GM19452 (cell line): ENCODE data around the gene PNLIPRP2.

Experiments
- ATAC-seq: cut with Tn5 transposase; IDR thresholded peaks from one replicate; pipeline ENCODE4 v1.9.1; 2021; ENCODE audit not compliant: unreplicated experiment

PNLIPRP2 gene

GRCh38 chr10:116620423-116621400 lies at the start of gene PNLIPRP2:
Gene PNLIPRP2 (plus strand): TSS chr10:116620953.
- no peak for ATAC-seq

DNA sequence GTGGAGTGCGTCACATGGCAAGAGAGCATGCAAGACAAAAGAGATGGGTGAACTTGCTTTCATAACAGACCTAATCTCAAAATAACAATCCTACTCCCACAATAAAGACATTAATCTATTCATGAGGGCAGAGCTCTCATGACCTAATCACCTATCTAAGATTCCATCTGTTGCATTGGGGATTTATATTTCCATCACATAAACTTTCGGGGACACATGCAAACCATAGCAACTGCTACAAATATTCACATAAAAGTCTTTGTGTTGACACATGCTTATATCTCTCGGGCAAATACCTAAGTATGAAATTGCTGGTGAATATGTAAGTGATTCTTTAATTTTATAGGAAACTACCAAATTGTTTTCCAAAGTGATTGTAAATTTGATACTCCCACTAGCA lies 46.0 kb upstream of the PNLIPRP2 start:
- ATAC-seq: no peak

DNA sequence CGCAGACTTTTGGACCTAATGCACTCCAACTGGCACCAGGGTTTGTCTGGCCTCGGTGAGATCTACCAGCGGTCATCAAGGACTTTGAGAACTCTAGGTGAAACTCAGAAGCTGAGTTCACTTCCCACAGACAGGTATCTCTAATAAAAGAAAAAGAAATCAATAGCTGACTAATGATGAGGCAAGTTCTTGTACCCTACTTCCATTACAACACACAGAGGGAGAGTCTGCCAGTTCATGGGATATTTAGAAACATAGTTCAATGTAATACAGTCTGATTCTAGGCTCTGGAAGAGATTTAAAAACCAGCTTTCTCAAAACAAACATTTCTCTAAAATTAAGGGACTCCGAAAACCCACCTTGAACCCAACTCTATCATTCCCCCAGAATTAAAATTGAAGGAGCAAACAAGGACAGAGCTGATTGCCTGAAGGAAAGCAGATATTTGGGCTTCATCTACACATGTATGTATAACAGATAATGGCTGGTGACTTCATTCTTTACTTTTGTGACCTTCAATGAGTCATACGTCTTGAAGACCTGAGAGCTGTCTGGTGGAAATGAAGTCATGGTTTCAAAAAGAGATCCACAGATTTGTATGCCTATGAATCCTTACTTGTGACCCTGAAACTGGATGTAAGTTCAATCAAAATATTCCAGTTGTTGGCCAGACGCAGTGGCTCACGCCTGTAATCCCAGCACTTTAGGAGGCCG lies 32.7 kb upstream of the PNLIPRP2 start:
- ATAC-seq: no peak

DNA sequence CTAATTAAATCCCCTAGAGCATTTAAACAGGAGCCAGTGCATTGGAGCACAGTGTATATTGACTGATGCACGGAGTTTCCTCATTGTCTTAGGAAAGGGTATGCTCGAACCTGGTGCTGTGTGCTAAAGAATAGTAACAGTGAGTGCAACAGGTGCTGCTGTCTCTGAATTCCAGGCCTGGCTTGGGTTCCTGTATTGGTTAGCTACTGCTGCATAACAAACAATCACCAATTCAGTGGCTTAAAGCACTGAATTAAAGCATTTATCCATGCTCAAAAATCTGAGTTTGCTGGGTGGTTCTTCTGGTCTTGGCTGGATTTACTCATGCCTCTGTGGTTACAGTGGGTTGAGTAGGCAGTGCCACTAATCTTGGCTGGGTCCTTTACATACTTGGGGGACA lies 31.8 kb upstream of the PNLIPRP2 start:
- ATAC-seq: no peak

- ATAC-seq: no peak
Measured at GRCh38 chr10:116589926-116590325, 30.8 kb upstream of the PNLIPRP2 start.

DNA sequence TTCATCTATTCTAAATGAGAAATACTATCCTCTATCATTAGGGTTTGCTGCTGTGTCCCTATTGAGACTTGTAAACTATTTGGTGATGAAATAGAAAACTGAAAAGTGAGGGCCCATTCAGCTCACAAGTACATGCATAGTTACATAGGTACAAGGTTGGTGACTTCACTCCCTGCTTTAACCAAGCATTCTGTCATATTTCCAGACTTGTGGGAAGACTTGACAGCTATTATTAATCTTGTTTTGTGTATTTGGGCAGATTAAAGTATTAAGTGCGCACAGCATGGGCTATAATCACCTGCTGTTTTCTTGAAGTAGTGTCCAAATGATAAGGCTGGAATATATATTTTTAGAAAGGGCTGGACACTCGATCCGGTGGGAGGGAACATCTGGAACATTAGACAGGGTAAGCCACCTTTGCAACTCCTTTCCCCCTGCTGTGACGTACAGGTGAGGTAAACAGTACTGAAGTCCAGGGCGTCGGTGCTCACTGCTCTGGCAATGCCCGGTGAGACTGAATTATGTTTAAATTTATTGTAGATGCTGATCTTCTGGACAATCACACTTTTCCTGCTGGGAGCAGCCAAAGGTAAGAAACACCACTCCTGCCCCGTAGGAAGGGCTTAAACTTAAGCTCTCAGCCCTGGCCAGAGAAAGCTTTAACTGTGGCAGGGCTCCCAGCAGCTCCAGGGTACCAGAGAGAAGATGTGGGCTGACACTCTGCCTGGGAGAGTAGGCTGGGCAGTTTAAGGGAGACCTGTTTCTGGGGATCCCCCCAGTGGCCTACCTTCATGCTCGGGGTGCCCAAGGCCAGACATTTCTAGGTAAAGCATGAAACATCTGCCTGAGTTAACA lies 29.9 kb upstream of the PNLIPRP2 start, which contains the start of gene PNLIPRP1:
TSS of gene PNLIPRP1 (plus strand) at position 370 of the 855 bp plus-strand sequence. CDS start at position 541, 171 bp downstream.
- ATAC-seq: no peak

DNA sequence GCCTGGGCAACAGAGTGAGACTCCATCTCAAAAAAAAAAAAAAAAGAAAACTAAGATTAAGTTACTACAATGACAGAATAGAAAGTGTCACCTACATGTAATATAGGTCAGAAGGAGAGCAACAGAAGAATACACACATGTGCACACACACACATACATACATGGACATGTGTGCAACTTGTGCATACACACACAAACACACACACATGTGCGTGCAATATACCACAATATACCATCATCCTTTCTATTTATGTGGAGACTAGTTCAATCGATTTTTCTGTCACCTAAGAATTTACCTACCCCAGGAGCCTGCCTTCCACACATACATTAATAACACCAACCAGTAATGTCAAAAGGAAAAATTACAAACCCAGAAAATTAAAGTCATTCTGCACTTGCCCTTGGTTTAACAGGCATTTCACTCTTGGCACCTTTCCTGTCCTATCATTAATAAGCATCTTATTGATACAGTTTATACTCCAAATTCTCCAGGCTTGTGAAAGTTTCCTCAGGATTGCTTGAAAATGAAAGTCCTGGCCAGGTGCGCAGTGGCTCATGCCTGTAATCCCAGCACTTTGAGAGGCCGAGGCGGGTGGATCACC lies 27.5 kb upstream of the PNLIPRP2 start:
- ATAC-seq: no peak

DNA sequence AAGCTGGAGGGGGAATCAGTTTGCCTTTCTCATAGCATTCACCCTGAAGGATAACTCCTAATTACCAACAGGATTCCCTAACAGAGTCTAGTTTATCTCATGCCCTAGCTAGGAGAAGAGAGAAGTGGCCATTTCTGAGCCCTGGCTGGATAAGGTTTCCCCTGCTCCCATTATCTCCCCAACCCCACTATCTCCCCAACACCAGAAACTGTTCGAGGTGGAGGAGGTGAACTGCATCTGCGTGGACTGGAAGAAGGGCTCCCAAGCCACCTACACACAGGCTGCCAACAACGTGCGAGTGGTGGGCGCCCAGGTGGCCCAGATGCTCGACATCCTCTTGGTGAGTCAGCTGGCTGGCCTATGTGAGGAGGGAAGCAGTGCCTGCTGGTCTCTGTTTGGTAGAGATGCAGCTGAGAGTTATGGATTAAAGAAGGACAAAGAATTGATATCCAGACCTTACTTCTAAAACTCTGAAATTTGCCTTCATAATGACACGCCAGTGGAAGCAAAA lies 26.2 kb upstream of the PNLIPRP2 start:
- no peak for ATAC-seq

GRCh38 chr10:116596062-116596461 lies 24.7 kb upstream of the PNLIPRP2 start:
- no peak for ATAC-seq

DNA sequence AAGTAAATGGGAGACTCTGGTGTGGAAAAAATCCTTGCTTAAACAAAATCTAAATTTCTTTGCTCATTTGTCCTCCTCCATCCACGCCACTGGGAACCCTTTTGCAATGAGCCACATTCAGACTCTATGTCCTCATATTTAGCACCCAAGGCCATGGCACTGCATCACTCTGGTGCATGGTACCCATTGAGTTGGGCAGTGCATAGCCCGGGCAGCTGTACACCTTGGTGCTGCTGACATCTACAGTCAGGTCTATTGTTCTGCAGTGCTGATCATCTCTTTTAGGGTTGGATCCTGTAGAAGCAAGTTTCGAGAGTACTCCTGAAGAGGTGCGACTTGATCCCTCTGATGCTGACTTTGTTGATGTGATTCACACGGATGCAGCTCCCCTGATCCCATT lies 23.2 kb upstream of the PNLIPRP2 start:
- ATAC-seq: no peak

GRCh38 chr10:116598329-116598728 lies 22.4 kb upstream of the PNLIPRP2 start:
- no peak for ATAC-seq

GRCh38 chr10:116599991-116600390 lies 20.8 kb upstream of the PNLIPRP2 start:
- ATAC-seq: no peak

DNA sequence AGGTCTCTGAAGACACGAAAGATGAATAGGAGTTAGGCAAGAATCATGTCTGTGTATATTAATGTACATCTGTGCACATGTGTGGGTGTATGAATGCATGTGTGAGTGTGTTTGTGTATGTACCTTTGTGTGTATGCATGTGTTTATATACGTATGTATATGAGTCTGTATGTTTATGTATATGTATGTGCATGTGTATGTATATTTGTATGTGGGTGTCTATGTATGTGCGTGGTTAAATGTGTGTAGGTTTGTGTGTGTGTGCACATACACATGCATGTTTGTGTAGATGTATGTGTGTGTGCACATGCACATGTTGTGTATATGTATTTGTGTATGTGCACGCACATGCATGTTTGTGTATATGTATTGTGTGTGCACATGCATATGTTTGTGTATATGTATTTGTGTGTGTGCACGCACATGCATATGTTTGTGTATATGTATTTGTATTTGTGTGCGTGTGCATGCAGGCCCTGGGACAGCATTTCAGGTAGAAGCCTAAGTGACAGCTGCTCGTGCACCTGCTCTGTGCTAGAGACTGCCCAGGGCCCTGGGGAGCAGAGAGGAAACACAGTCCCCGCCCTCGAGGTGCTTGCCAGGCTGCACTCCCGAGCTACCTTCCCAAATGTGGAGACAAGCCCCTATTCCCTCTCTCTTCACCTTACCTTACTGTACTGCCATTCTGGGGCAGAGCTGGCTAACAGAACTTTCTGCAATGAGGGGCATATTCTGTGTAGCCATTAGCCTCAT lies 17.9 kb upstream of the PNLIPRP2 start:
- ATAC-seq: no peak

DNA sequence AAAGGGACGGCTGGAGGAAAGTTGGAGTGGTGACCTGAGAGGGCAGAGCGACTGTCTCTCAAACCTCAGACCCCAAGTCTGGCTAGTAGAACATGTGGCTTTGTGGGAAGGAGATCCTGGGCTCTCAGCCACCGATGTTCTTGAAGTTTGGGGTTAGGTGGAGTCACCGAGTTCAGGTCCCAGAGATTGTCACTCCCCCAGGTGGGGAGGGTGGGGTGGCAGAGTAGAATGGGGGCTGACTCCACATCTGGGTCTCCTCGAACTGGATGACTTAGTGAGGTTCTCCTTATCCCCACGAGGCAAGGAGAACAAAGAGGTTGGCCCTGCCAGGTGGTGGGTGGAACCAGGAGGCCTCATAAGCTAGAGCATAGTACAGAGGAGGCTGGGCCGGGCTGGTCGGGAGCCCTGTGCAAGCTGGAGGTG lies 14.7 kb upstream of the PNLIPRP2 start:
- no peak for ATAC-seq

GRCh38 chr10:116607336-116607735 lies 13.4 kb upstream of the PNLIPRP2 start:
- ATAC-seq: no peak

- no peak for ATAC-seq
Measured at GRCh38 chr10:116608686-116609594, 11.8 kb upstream of the PNLIPRP2 start.

DNA sequence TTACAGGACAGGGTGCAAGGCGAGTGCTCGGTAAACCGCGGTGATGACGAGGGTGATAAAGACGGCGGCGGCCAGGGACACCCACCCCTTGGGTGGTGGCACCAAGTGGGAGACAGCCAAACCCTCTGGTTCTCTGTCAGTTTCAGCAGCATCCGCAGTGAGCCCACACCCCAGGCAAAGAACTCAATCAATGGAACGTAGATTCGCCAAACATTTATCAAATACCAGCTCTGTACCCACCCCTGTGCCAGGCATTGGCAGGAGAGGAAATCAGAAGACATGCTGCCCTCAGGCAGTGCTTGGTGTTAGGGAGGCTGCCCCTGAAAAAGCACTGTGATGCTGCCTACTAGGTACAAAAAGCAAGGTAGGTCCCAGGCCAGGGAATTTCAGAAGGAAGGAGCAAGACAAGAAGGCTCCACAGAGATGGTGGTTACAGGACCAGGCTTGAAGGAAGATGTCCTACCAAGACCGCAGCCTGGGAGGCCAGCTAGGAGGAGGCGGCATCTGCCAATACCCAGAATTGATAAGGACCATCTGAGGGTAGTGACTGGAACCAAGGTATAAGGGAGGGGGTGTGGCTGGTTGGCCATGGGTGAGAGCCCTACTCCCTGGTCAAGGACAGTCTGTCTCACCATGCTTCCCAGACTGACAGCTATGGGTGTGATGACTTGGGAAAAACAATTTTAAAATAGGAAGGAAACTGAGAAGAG lies 10.2 kb upstream of the PNLIPRP2 start:
- ATAC-seq: no peak

GRCh38 chr10:116611153-116611545 lies 9.6 kb upstream of the PNLIPRP2 start:
- no peak for ATAC-seq
